GM21367 (cell line): Measurements from ENCODE around the gene SRPRA.
"Not testable (repeated sequence)": the region's sequence is repeated elsewhere in the genome, so short reads cannot be mapped to it uniquely, and the experiment has no call there.

Experiments used
- ATAC-seq: cut with Tn5 transposase; IDR thresholded peaks from one replicate; pipeline ENCODE4 v1.9.1; 2021; ENCODE audit not compliant: unreplicated experiment

Gene SRPRA

GRCh38 chr11:126268708-126269579 lies at the start of gene SRPRA, which contains the start of gene FOXRED1:
Gene SRPRA (minus strand): TSS chr11:126268895. CDS start chr11:126268804, 91 bp downstream.
Gene FOXRED1 (plus strand): TSS chr11:126269154. CDS start chr11:126269207, 53 bp downstream.
- ATAC-seq = peak; percentile 97

GRCh38 chr11:126317756-126318573 lies 49.3 kb upstream of the SRPRA start:
- peak; percentile 36 for ATAC-seq

GRCh38 chr11:126317432-126317755 lies 48.7 kb upstream of the SRPRA start:
- ATAC-seq = no peak

GRCh38 chr11:126313826-126314225 lies 45.1 kb upstream of the SRPRA start:
- ATAC-seq = no peak

- no peak for ATAC-seq
Observed at GRCh38 chr11:126312961-126313360, 44.3 kb upstream of the SRPRA start.

- ATAC-seq = peak; percentile 74
Observed at GRCh38 chr11:126311401-126312291, 43.0 kb upstream of the SRPRA start.

GRCh38 chr11:126310992-126311310 lies 42.3 kb upstream of the SRPRA start:
- no peak for ATAC-seq

GRCh38 chr11:126310200-126310991 lies 41.7 kb upstream of the SRPRA start:
- ATAC-seq = no peak

GRCh38 chr11:126308771-126309170 lies 40.1 kb upstream of the SRPRA start:
- ATAC-seq = not testable (repeated sequence)

- no peak for ATAC-seq
Observed at GRCh38 chr11:126308271-126308671, 39.6 kb upstream of the SRPRA start.

- ATAC-seq = no peak
Observed at GRCh38 chr11:126307706-126308105, 39.0 kb upstream of the SRPRA start.

- ATAC-seq = peak; percentile 52
Observed at GRCh38 chr11:126305699-126306098, 37.0 kb upstream of the SRPRA start.

- peak; percentile 25 for ATAC-seq
Observed at GRCh38 chr11:126304457-126305075, 35.9 kb upstream of the SRPRA start.

- ATAC-seq = peak; percentile 81
Observed at GRCh38 chr11:126303623-126304456, 35.1 kb upstream of the SRPRA start, which contains the start of gene DCPS. Gene DCPS (plus strand): TSS chr11:126304060. CDS start chr11:126304081, 21 bp downstream.

GRCh38 chr11:126297004-126297403 lies 28.3 kb upstream of the SRPRA start:
- no peak for ATAC-seq

- ATAC-seq = no peak
Observed at GRCh38 chr11:126293726-126294125, 25.0 kb upstream of the SRPRA start.

GRCh38 chr11:126290887-126291286 lies 22.2 kb upstream of the SRPRA start:
- ATAC-seq = no peak

GRCh38 chr11:126288237-126288636 lies 19.5 kb upstream of the SRPRA start:
- no peak for ATAC-seq

- peak; percentile 59 for ATAC-seq
Observed at GRCh38 chr11:126284829-126285228, 16.1 kb upstream of the SRPRA start.
